ENCODE results near the gene HERC3.

Gene HERC3

GRCh38 chr4:88746206-88746605 lies 153.9 kb downstream of the HERC3 start:
- no peak for DNase-seq (ENCODE audit: low read depth, low spot score)

DNA sequence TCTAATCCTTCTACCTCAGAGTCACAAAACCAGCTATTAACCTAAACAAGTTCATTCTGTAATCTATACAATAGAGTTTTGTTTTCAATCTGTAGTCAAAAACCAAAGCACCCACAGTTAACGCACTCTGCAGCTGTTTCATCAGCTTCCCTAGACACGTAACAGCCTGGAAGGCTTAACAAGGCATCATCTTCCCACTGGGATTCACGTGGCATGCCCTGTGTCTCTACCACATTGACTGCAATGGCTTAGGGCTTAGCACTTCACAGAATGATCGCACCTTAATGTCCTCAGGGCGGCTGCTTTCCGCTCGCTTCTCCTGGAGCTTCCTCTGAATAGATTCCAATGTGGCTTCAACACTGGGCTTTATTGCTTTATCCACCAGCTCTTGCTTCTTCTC lies 155.1 kb downstream of the HERC3 start:
- no peak for DNase-seq (ENCODE audit: low read depth, low spot score)

DNA sequence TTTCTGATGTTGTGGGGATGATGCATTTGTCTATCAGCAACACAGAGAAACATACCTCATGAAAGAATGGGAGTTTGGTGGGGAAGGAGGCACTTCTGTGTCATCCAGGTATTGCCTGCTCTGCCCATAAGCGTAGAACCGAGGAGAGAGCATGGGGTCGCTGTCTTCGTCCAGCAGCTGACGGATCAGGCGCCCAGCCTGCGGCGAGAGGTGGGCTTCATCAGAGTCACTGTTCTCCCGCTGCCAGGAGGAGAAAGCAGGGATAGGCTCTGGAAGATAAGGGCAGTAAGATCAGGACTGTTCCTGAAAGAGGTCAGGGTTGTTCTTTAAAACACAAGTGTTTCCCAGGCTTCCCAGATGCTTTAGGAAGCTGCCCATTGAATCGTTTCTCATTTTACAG lies 158.1 kb downstream of the HERC3 start:
- no peak for DNase-seq (ENCODE audit: low read depth, low spot score)

DNA sequence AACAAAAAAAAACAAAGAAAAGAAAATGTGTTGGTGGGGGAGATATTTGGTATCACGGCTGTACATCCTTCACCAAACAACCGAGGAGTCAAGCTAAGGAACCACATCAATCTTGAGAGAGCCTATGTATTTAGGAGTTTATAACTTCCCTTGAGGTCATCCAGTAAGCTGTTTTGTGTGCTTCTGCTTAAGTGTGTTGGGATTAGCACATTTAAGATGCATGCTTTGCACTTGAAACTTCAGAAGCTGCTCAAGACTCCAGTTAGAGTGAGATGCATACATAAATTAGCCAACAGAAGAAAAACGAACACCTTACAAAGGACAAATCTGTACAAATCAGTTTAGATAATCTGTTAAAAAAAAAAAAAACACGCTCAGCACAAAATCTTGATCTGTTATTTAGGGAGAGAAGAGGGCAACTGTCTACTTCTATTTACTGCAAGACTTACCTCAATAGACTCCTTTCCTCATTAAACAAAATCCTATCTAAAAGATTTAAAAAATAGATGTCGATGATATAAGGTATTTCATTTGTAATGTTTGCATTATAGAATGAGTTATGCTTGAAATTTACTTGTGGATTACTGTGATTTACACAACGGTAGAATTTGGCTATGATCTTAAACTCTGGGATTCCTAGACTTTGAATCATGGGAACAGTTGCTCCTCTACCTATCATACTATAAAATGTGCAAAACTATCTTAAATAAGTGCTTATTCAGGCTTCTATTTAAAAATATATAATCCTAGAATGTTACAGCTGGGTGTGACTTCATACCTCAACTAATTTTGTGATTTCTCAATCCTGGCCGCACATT lies 159.2 kb downstream of the HERC3 start:
- no peak for DNase-seq (ENCODE audit: low read depth, low spot score)

DNA sequence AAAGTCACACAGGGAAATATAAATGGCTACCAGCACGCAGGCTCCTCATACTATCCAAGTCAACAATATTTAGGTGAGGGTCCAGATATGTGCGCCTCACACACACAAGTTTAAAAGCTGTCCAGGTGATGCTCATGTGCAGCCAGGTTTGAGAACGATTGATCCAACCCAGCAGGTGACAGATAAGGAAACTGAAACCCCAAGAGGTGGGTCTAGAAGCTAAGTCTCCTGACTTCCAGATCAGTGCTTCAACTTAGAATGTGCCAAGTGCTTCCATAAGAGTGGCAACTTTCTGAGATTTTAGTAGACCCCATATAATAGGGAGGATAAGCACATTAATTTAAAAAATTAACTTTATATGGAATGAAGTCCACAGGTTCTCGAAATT lies 159.8 kb downstream of the HERC3 start:
- DNase-seq (ENCODE audit: low read depth, low spot score): no peak

- DNase-seq (ENCODE audit: low read depth, low spot score): no peak
Observed at GRCh38 chr4:88752754-88753153, 160.5 kb downstream of the HERC3 start.

DNA sequence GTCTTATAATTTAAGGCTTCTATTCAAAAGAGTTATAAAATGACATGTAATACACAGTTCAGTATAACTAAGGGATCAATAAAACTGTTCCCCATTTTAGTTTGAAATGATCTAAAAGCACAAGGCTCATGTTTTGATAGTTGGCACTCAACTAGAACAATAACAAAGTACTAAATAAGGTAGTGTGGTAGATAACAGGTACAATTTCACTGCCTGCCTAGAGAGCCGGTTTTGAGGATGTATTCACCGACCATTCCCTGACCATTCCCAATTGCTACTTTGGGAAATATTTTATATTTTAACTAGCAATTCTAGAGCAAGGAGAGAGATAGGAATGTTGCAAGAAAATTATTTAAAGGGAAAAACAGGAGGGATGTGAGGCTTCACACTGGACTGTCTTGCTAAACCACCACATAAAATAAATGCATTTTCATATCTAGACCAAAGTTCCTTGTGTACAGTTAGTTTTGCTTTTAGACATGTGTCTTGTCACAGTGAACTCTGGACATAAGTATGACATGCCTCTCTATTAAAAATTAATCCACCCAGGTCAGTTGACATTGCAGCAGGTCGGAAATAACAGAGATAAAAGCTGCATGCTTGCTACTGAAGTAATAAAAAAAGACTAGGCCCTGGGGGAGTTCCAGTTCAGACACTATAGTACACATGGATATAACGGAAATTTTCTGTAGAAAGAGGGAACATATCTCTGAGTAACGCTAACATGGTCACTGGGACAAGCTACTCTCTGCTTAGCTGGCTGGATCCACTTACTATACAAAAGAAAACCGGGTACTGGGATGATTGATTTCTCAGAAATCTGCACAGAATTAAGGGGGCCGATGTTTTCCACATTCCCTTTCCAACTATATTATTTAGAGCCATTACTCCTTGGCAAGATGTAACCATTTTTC lies 161.6 kb downstream of the HERC3 start:
- no peak for DNase-seq (ENCODE audit: low read depth, low spot score)

DNA sequence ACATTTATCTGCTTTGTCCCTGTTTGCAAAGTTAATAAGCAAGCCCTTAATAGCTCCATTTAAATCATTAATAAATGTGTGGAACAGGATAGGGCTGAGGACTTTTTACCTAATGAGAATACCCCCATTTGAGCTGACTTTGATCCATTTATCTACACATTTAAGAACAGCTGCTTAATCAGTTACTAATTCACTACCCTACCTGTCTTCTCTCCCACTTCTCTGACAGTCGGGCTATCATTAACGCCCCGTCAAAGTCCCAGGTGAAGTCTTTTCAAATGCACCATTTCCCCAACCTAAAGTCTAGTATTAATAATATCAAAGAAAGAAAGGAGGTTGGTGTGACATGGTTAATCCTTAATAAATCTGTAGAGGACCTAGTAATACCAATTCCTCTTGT lies 162.5 kb downstream of the HERC3 start:
- DNase-seq (ENCODE audit: low read depth, low spot score): no peak

GRCh38 chr4:88755454-88755853 lies 163.2 kb downstream of the HERC3 start:
- no peak for DNase-seq (ENCODE audit: low read depth, low spot score)

- DNase-seq (ENCODE audit: low read depth, low spot score): no peak
Observed at GRCh38 chr4:88756149-88756548, 163.9 kb downstream of the HERC3 start.

DNA sequence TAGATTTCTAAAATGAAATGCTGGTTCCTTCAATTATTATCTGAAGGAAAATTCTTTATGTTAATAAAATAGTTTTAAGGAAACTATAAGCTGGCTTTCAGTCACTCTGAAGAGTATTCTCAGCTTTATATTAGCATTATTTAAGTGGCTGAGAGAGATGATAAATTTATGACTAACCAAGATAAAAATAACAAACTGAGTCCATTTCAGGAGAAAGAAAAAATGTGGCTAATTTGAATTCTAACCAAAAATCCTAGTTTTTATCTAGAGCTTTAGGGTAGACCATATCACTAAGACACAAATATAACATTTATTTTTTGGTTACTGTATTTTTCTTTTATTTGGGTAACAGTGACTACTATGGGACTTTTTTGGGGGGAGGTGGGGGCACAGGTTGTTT lies 164.8 kb downstream of the HERC3 start:
- DNase-seq (ENCODE audit: low read depth, low spot score): no peak

- DNase-seq (ENCODE audit: low read depth, low spot score): no peak
Observed at GRCh38 chr4:88757776-88758175, 165.5 kb downstream of the HERC3 start.

Data from iPS DF 19.7 (cell line).